C4-2B (cell line): ENCODE results near the gene KCNK13.
"Not testable (repeated sequence)": the region's sequence is repeated elsewhere in the genome, so short reads cannot be mapped to it uniquely, and the experiment has no call there.

Source experiments
- H3K27ac ChIP-seq: fragments of 450-650 bp; 2 replicates; pipeline ENCODE4 v1.5.1; 2017
- CTCF ChIP-seq: fragments of 450-650 bp; conservative IDR thresholded peaks from 2 replicates; pipeline ENCODE4 v1.5.1; 2017; ENCODE audit warnings: mild to moderate bottlenecking
- ZFX ChIP-seq: fragments of 450-650 bp; IDR thresholded peaks from 2 replicates; pipeline ENCODE4 v1.6.1; 2017

KCNK13 gene

GRCh38 chr14:90061685-90062126 is at the start of gene KCNK13:
Gene KCNK13 (plus strand): TSS chr14:90061994. CDS start chr14:90062206, 212 bp downstream.
- TF ChIP-seq CTCF = no peak
- TF ChIP-seq ZFX = no peak

GRCh38 chr14:90017371-90017770 is 44.4 kb upstream of the KCNK13 start:
- TF ChIP-seq CTCF (no peak), ZFX (no peak)
- H3K27ac ChIP-seq = no peak overlapping the region

More at GRCh38 chr14:90061685-90062126, at the start of gene KCNK13:
- H3K27ac ChIP-seq = no peak within 1 kb of the TSS

- TF ChIP-seq CTCF (no peak), ZFX (no peak)
- H3K27ac ChIP-seq = no peak overlapping the region
These were observed 41.8 kb upstream of the KCNK13 start for GRCh38 chr14:90019824-90020523.

- TF ChIP-seq CTCF = no peak
- no peak for TF ChIP-seq ZFX
- no peak overlapping the region for H3K27ac ChIP-seq
These were observed 38.5 kb upstream of the KCNK13 start for GRCh38 chr14:90023176-90023896.

- H3K27ac ChIP-seq = no peak overlapping the region
- TF ChIP-seq ZFX (no peak), CTCF (no peak)
These were observed 36.9 kb upstream of the KCNK13 start for GRCh38 chr14:90024910-90025309.

- not testable (repeated sequence) for H3K27ac ChIP-seq
These were observed 35.2 kb upstream of the KCNK13 start for GRCh38 chr14:90026608-90027007.

GRCh38 chr14:90027842-90028241 is 34.0 kb upstream of the KCNK13 start:
- TF ChIP-seq CTCF (no peak), ZFX (no peak)
- H3K27ac ChIP-seq = no peak overlapping the region
